Measurements from ENCODE around the gene ZNF550. TPM values are rescaled to one million over a fixed set of nuclear protein-coding genes. Genes with fewer than 3 reads are reported as not detected.
"Not testable (repeated sequence)": the region's sequence is repeated elsewhere in the genome, so short reads cannot be mapped to it uniquely, and the experiment has no call there.

ZNF550 gene
- total and polyA plus RNA-seq, 8 donors: 1.1 to 35.0 (median 3.5) TPM

- TF ChIP-seq CTCF (IDR thresholded peaks at IDR 0.05) (no peak), EP300 (IDR thresholded peaks at IDR 0.05) (no peak), POLR2AphosphoS5 (IDR thresholded peaks at IDR 0.05) (no peak), POLR2A (IDR thresholded peaks at IDR 0.05) (no peak)
- Histone ChIP-seq H3K4me3 (no peak overlapping the region), H3K27me3 (no peaks in the 10 kb centered on the region), H3K36me3 (peaks cover 11 to 73% (median 46%) of the 10 kb centered on the region in 4 donors), H3K9me3 (peaks cover 17 to 96% (median 81%) of the 10 kb centered on the region in 4 donors), H3K27ac (no peak overlapping the region), H3K4me1 (no peaks in the 10 kb centered on the region)
- no peak for DNase-seq
- intact Hi-C loops (cut with DNase I; ENCODE audit: low total_unique reads): no loop called here
Measured at GRCh38 chr19:57511484-57511883, 48.2 kb downstream of the ZNF550 start.

GRCh38 chr19:57506163-57506562 lies 53.5 kb downstream of the ZNF550 start:
- intact Hi-C loops (cut with DNase I; ENCODE audit: low total_unique reads): no loop called here
- Histone ChIP-seq H3K4me3 (no peak overlapping the region), H3K4me1 (peaks cover 0 to 3% (median under 1%) of the 10 kb centered on the region in 4 donors), H3K9me3 (peaks cover 6 to 91% (median 65%) of the 10 kb centered on the region in 4 donors), H3K36me3 (peaks cover 27 to 86% (median 59%) of the 10 kb centered on the region in 4 donors), H3K27me3 (no peaks in the 10 kb centered on the region), H3K27ac (no peak overlapping the region)
- no peak for DNase-seq
- WGBS, 5 donors: 64 to 91% (median 86%) methylated on average over 4 of the region's 4 CpGs
- TF ChIP-seq POLR2A (IDR thresholded peaks at IDR 0.05) (no peak), POLR2AphosphoS5 (IDR thresholded peaks at IDR 0.05) (no peak), EP300 (IDR thresholded peaks at IDR 0.05) (no peak), CTCF (IDR thresholded peaks at IDR 0.05) (no peak)

GRCh38 chr19:57500400-57500799 lies 59.3 kb downstream of the ZNF550 start:
- 0 to 9% (median 0%) methylated on average over 1 to 2 of the region's 4 CpGs for WGBS, 5 donors
- Histone ChIP-seq H3K9me3 (peaks cover 3 to 67% (median 41%) of the 10 kb centered on the region in 4 donors), H3K4me3 (peak overlapping the region; percentile 77 to 84 (median 82)), H3K4me1 (peaks cover 5 to 12% (median 8%) of the 10 kb centered on the region in 4 donors), H3K36me3 (peaks cover 5 to 41% (median 29%) of the 10 kb centered on the region in 4 donors)
- H3K27me3 ChIP-seq; intact Hi-C loops (cut with DNase I; ENCODE audit: low total_unique reads); H3K27ac ChIP-seq: not testable (repeated sequence)
- peak in 1 of 2 donors; percentile 21 for DNase-seq

GRCh38 chr19:57499680-57500395 lies 59.8 kb downstream of the ZNF550 start, which contains the start of gene ZNF773:
Gene ZNF773 (plus strand): TSS chr19:57499938. CDS start chr19:57500081, 143 bp downstream.
- Histone ChIP-seq H3K36me3 (peaks cover 0 to 41% (median 24%) of the 10 kb centered on the region in 4 donors), H3K27ac (peak within 1 kb of the TSS; percentile 76 to 90 (median 86)), H3K4me3 (peak within 1 kb of the TSS; percentile 77 to 84 (median 82)), H3K4me1 (peaks cover 5 to 12% (median 8%) of the 10 kb centered on the region in 4 donors), H3K9me3 (peaks cover 7 to 69% (median 42%) of the 10 kb centered on the region in 4 donors)
- intact Hi-C loops (cut with DNase I; ENCODE audit: low total_unique reads); H3K27me3 ChIP-seq: not testable (repeated sequence)
- TF ChIP-seq POLR2AphosphoS5 (IDR thresholded peaks at IDR 0.05): peak; percentile 78 to 93 (median 84)
- peak; percentile 96 to 99 for DNase-seq
- WGBS, 5 donors: 0 to 2% (median 1%) methylated on average over 35 to 61 of the region's 69 CpGs

GRCh38 chr19:57499332-57499679 lies 60.4 kb downstream of the ZNF550 start:
- DNase-seq; H3K27me3 ChIP-seq; intact Hi-C loops (cut with DNase I; ENCODE audit: low total_unique reads): not testable (repeated sequence)
- Histone ChIP-seq H3K36me3 (peaks cover 0 to 41% (median 21%) of the 10 kb centered on the region in 4 donors), H3K27ac (peak overlapping the region in 1 of 5 donors; percentile 90), H3K4me3 (peak overlapping the region in 2 of 4 donors; percentile 77 to 80), H3K9me3 (peaks cover 9 to 71% (median 43%) of the 10 kb centered on the region in 4 donors), H3K4me1 (peaks cover 5 to 12% (median 8%) of the 10 kb centered on the region in 4 donors)

- Histone ChIP-seq H3K9me3 (peaks cover 0 to 39% (median 19%) of the 10 kb centered on the region in 4 donors), H3K4me3 (peak overlapping the region in 3 of 4 donors; percentile 26 to 82 (median 76)), H3K36me3 (peaks cover 25 to 36% (median 35%) of the 10 kb centered on the region in 4 donors)
- DNase-seq; H3K4me1 ChIP-seq; H3K27ac ChIP-seq; intact Hi-C loops (cut with DNase I; ENCODE audit: low total_unique reads); H3K27me3 ChIP-seq: not testable (repeated sequence)
- WGBS, 5 donors: 0% methylated on average over 1 of the region's 1 CpG; no CpG with 5 or more reads in 4 of the 5 donors
Measured at GRCh38 chr19:57488299-57488644, 71.4 kb downstream of the ZNF550 start.

All from stomach (tissue), 9 donors.